ENCODE results near the gene PRKG1. TPM values are rescaled to one million over a fixed set of nuclear protein-coding genes. Genes with fewer than 3 reads are reported as not detected.
A peak's percentile ranks its signal among the peaks of the same experiment; 100 is the strongest.

Gene PRKG1
- total and polyA plus RNA-seq, 2 experiments from 2014 or later: 10.7 to 21.8 TPM

DNA sequence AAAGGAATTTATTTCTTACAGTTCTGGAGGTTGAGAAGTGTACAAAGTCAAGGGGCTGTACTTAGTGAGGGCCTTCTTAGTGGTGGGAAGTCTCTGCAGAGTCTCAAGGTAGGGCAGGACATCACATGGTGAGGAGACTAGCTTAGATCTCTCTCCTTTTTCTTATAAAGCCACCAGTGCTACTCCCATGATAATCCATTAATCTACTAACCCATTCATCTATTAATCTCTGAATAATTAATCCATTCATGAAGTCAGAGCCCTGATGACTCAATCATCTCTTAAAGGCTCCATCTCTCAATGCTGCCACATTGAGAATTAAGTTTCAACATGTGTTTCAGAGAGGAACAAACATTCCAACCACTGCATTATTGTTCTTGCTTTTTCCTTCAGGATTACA is 689.5 kb downstream of the PRKG1 start:
- Histone ChIP-seq H3K9me2 (ENCODE audit: insufficient read depth) (no peaks in the 10 kb centered on the region), H3K27ac (no peak overlapping the region), H3K36me3 (ENCODE audit: low read depth) (no peaks in the 10 kb centered on the region), H3K27me3 (replicated peaks; ENCODE audit: insufficient read depth) (no peaks in the 10 kb centered on the region), H4K20me1 (ENCODE audit: insufficient read depth) (no peaks in the 10 kb centered on the region), H3K4me3 (no peak overlapping the region), H3K9ac (no peak overlapping the region), H3K4me1 (ENCODE audit: insufficient read depth) (no peaks in the 10 kb centered on the region), H3K9me3 (ENCODE audit: low read depth) (no peaks in the 10 kb centered on the region), H3K4me2 (ENCODE audit: unreplicated experiment) (no peak overlapping the region), H2AFZ (no peak overlapping the region), H3K79me2 (ENCODE audit: insufficient read depth) (no peaks in the 10 kb centered on the region), H3F3A (ENCODE audit: insufficient read depth) (no peaks in the 10 kb centered on the region)
- no peak for DNase-seq
- TF ChIP-seq EZH2 (IDR thresholded peaks at IDR 0.05; ENCODE audit: insufficient read depth, poor library complexity, severe bottlenecking) (no peak), EZH2phosphoT487 (IDR thresholded peaks at IDR 0.05; ENCODE audit: insufficient read depth, low read depth) (no peak)
- in situ Hi-C loops (cut with MboI): no loop called here

DNA sequence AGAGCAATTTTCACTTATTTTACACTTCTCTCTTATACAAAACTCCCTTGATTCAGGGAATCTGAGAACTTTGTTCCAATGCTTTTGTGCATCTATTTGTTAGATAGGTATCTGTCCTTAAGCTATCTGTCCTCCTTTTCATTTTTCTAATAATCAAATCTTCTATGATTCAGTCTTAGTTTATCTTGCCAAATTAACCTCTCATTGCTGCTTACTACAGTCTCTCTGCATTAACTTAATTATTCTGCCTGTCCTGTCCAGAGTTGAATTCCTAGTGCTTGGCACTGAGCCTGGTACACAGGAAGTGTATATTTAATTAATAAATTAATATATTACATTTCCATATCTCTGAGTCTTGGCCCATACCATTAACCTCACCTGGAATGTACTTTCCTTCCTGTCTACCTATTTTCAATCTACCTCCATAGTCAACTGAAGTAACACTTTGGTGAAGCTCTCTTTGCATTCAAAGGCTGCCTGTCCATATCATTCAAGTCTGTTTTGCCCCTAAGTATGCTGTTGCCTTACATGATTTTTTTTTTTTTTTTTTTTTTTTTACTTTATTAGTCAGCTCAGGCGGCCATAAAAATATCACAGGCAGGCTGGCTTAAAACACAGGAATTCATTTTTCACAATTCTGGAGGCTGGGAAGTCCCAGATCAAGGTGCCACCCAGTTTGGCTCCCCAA is 691.1 kb downstream of the PRKG1 start:
- H3K27ac ChIP-seq: no peak overlapping the region

GRCh38 chr10:51766423-51767102 is 692.3 kb downstream of the PRKG1 start:
- TF ChIP-seq EZH2phosphoT487 (IDR thresholded peaks at IDR 0.05; ENCODE audit: insufficient read depth, low read depth) (no peak), EZH2 (IDR thresholded peaks at IDR 0.05; ENCODE audit: insufficient read depth, poor library complexity, severe bottlenecking) (no peak)
- H3K4me1 ChIP-seq (ENCODE audit: insufficient read depth): peaks cover 13% of the 10 kb centered on the region
- no peak overlapping the region for H3K4me3 ChIP-seq
- no peak overlapping the region for H3K27ac ChIP-seq
- H3K27me3 ChIP-seq (replicated peaks; ENCODE audit: insufficient read depth): no peaks in the 10 kb centered on the region
- no peaks in the 10 kb centered on the region for H3K9me2 ChIP-seq (ENCODE audit: insufficient read depth)
- no peaks in the 10 kb centered on the region for H3K9me3 ChIP-seq (ENCODE audit: low read depth)
- H3K79me2 ChIP-seq (ENCODE audit: insufficient read depth): no peaks in the 10 kb centered on the region
- H3K36me3 ChIP-seq (ENCODE audit: low read depth): no peaks in the 10 kb centered on the region
- no peak overlapping the region for H2AFZ ChIP-seq
- H4K20me1 ChIP-seq (ENCODE audit: insufficient read depth): no peaks in the 10 kb centered on the region
- H3K4me2 ChIP-seq (ENCODE audit: unreplicated experiment): no peak overlapping the region
- WGBS, 2 experiments (ENCODE audit: low coverage in 1 of 2, low lambda C conversion rate in 2 of 2, missing lambda C conversion rate in 2 of 2): 98 to 100% methylated on average over 3 of the region's 3 CpGs
- in situ Hi-C loops (cut with MboI): no loop called here
- H3F3A ChIP-seq (ENCODE audit: insufficient read depth): no peaks in the 10 kb centered on the region
- DNase-seq: no peak
- H3K9ac ChIP-seq: no peak overlapping the region

More for the DNA sequence above, 691.1 kb downstream of the PRKG1 start:
- no peaks in the 10 kb centered on the region for H3K36me3 ChIP-seq (ENCODE audit: low read depth)
- no peaks in the 10 kb centered on the region for H3F3A ChIP-seq (ENCODE audit: insufficient read depth)
- no peaks in the 10 kb centered on the region for H3K9me3 ChIP-seq (ENCODE audit: low read depth)
- no peak overlapping the region for H2AFZ ChIP-seq
- peaks cover 7% of the 10 kb centered on the region for H3K4me1 ChIP-seq (ENCODE audit: insufficient read depth)
- 53 to 77% methylated on average over 1 of the region's 1 CpG for WGBS, 2 experiments (ENCODE audit: low coverage in 1 of 2, low lambda C conversion rate in 2 of 2, missing lambda C conversion rate in 2 of 2)
- in situ Hi-C loops (cut with MboI): no loop called here
- no peaks in the 10 kb centered on the region for H3K27me3 ChIP-seq (replicated peaks; ENCODE audit: insufficient read depth)
- H3K79me2 ChIP-seq (ENCODE audit: insufficient read depth): no peaks in the 10 kb centered on the region
- DNase-seq: no peak
- no peak for TF ChIP-seq EZH2phosphoT487 (IDR thresholded peaks at IDR 0.05; ENCODE audit: insufficient read depth, low read depth)
- TF ChIP-seq EZH2 (IDR thresholded peaks at IDR 0.05; ENCODE audit: insufficient read depth, poor library complexity, severe bottlenecking): no peak
- H3K9ac ChIP-seq: no peak overlapping the region
- H3K4me3 ChIP-seq: no peak overlapping the region
- H4K20me1 ChIP-seq (ENCODE audit: insufficient read depth): no peaks in the 10 kb centered on the region
- H3K9me2 ChIP-seq (ENCODE audit: insufficient read depth): no peaks in the 10 kb centered on the region
- H3K4me2 ChIP-seq (ENCODE audit: unreplicated experiment): no peak overlapping the region

- no peaks in the 10 kb centered on the region for H3F3A ChIP-seq (ENCODE audit: insufficient read depth)
- DNase-seq: peak; percentile 14
- H3K36me3 ChIP-seq (ENCODE audit: low read depth): no peaks in the 10 kb centered on the region
- H3K9me3 ChIP-seq (ENCODE audit: low read depth): no peaks in the 10 kb centered on the region
- no peak overlapping the region for H2AFZ ChIP-seq
- no peak overlapping the region for H3K4me3 ChIP-seq
- no peaks in the 10 kb centered on the region for H4K20me1 ChIP-seq (ENCODE audit: insufficient read depth)
- no peaks in the 10 kb centered on the region for H3K79me2 ChIP-seq (ENCODE audit: insufficient read depth)
- H3K4me1 ChIP-seq (ENCODE audit: insufficient read depth): peaks cover 13% of the 10 kb centered on the region
- no peaks in the 10 kb centered on the region for H3K27me3 ChIP-seq (replicated peaks; ENCODE audit: insufficient read depth)
- WGBS, 2 experiments (ENCODE audit: low coverage in 1 of 2, low lambda C conversion rate in 2 of 2, missing lambda C conversion rate in 2 of 2): 98% methylated on average over 3 of the region's 3 CpGs
- no peak overlapping the region for H3K9ac ChIP-seq
- no peaks in the 10 kb centered on the region for H3K9me2 ChIP-seq (ENCODE audit: insufficient read depth)
- in situ Hi-C loops (cut with MboI): no loop called here
- no peak overlapping the region for H3K27ac ChIP-seq
- H3K4me2 ChIP-seq (ENCODE audit: unreplicated experiment): no peak overlapping the region
- no peak for TF ChIP-seq EZH2 (IDR thresholded peaks at IDR 0.05; ENCODE audit: insufficient read depth, poor library complexity, severe bottlenecking)
- TF ChIP-seq EZH2phosphoT487 (IDR thresholded peaks at IDR 0.05; ENCODE audit: insufficient read depth, low read depth): no peak
Observed at GRCh38 chr10:51767103-51767763, 692.9 kb downstream of the PRKG1 start.

All from GM23248 (cell line).